SK-N-SH treated with all-trans-retinoic acid at 6 μM for 48 hours (cell line): ENCODE data around the gene STK17B.

Experiments used
- ATAC-seq: fragments of 200-7000 bp; cut with Tn5 transposase; 3 replicates; pipeline ENCODE4 v1.9.1; 2020; ENCODE audit warnings: mild to moderate bottlenecking, moderate library complexity
- ARNTL ChIP-seq: fragments of 450-650 bp; formaldehyde crosslinking; IDR thresholded peaks from 2 replicates; pipeline ENCODE4 v1.5.0; 2020; ENCODE audit warnings: low read depth, mild to moderate bottlenecking, moderate library complexity, borderline replicate concordance
- CREB5 ChIP-seq: fragments of 250-450 bp; sonication (Bioruptor Pico); IDR thresholded peaks from 2 replicates; pipeline ENCODE4 v1.5.1; 2020; ENCODE audit warnings: low read depth, mild to moderate bottlenecking, moderate library complexity
- CSDC2 ChIP-seq: fragments of 250-450 bp; sonication (Bioruptor Pico); IDR thresholded peaks from 2 replicates; pipeline ENCODE4 v1.5.0; 2020; ENCODE audit warnings: mild to moderate bottlenecking, moderate library complexity
- GLIS3 ChIP-seq: fragments of 250-450 bp; sonication (Bioruptor Pico); IDR thresholded peaks from 2 replicates; pipeline ENCODE4 v1.5.0; 2020; ENCODE audit warnings: mild to moderate bottlenecking, moderate library complexity
- ISL1 ChIP-seq: fragments of 250-450 bp; sonication (Bioruptor Pico); IDR thresholded peaks from 2 replicates; pipeline ENCODE4 v2.1.2; 2022; ENCODE audit warnings: mild to moderate bottlenecking, moderate library complexity
- POU6F1 ChIP-seq: fragments of 250-450 bp; sonication (Bioruptor Pico); IDR thresholded peaks from 2 replicates; pipeline ENCODE4 v1.8.0; 2021; ENCODE audit warnings: low read depth, mild to moderate bottlenecking, moderate library complexity, borderline replicate concordance
- RARB ChIP-seq: fragments of 250-450 bp; sonication (Bioruptor Pico); IDR thresholded peaks from 2 replicates; pipeline ENCODE4 v1.8.0; 2021; ENCODE audit warnings: mild to moderate bottlenecking, moderate library complexity
- SNAI2 ChIP-seq: fragments of 250-450 bp; sonication (Bioruptor Pico); IDR thresholded peaks from 2 replicates; pipeline ENCODE4 v1.5.0; 2020; ENCODE audit warnings: mild to moderate bottlenecking, moderate library complexity
- TCF4 ChIP-seq: fragments of 250-450 bp; sonication (Bioruptor Pico); IDR thresholded peaks from 2 replicates; pipeline ENCODE4 v1.8.0; 2021; ENCODE audit warnings: mild to moderate bottlenecking, moderate library complexity, borderline replicate concordance
- TOX ChIP-seq: fragments of 250-450 bp; sonication (Bioruptor Pico); IDR thresholded peaks from 2 replicates; pipeline ENCODE4 v1.8.0; 2021; ENCODE audit warnings: mild to moderate bottlenecking, moderate library complexity, borderline replicate concordance
- ZFP3 ChIP-seq: fragments of 250-450 bp; sonication (Bioruptor Pico); IDR thresholded peaks from 2 replicates; pipeline ENCODE4 v1.5.0; 2020; ENCODE audit warnings: mild to moderate bottlenecking, moderate library complexity
- ZFP30 ChIP-seq: fragments of 450-650 bp; formaldehyde crosslinking; IDR thresholded peaks from 2 replicates; pipeline ENCODE4 v1.5.0; 2022; ENCODE audit warnings: mild to moderate bottlenecking, moderate library complexity
- ZNF70 ChIP-seq: fragments of 450-650 bp; formaldehyde crosslinking; IDR thresholded peaks from 2 replicates; pipeline ENCODE4 v1.5.0; 2020; ENCODE audit warnings: mild to moderate bottlenecking, moderate library complexity
- ZNF8 ChIP-seq: fragments of 450-650 bp; formaldehyde crosslinking; IDR thresholded peaks from 2 replicates; pipeline ENCODE4 v1.5.0; 2020; ENCODE audit warnings: mild to moderate bottlenecking, moderate library complexity
- TF ChIP-seq, protein P1 (sequence below): fragments of 250-450 bp; sonication (Bioruptor Pico); IDR thresholded peaks from 2 replicates; pipeline ENCODE4 v1.8.0; 2020; ENCODE audit warnings: mild to moderate bottlenecking, moderate library complexity, borderline replicate concordance
- TF ChIP-seq, protein P2 (sequence below): fragments of 250-450 bp; sonication (Bioruptor Pico); IDR thresholded peaks from 2 replicates; pipeline ENCODE4 v1.5.0; 2020; ENCODE audit warnings: mild to moderate bottlenecking, moderate library complexity

The STK17B gene

DNA sequence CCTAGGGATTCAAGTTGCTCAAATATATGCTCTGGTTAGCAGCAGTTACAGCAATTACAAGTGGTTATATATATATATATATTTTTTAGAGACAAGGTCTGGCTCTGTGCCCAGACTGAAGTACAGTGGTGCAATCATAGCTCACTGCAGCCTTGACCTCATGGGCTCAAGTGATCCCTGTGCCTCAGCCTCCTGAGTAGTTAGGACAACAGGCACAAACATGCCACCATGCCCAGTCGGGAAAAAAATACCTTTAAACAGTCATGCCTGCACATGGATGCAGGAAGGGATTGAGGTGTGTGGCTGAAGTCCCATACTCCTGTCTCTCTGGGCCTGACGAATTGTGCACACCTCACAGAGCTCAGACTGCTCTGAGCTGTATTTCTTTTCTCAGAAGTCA lies 83.2 kb downstream of the STK17B start:
- TF ChIP-seq ZFP30 (no peak), GLIS3 (CRISPR knock-in tag) (no peak), POU6F1 (CRISPR knock-in tag) (no peak), CSDC2 (CRISPR knock-in tag) (no peak), ZNF70 (CRISPR knock-in tag) (no peak), ARNTL (CRISPR knock-in tag) (no peak), TOX (CRISPR knock-in tag) (no peak), ZNF8 (CRISPR knock-in tag) (no peak), CREB5 (no peak), SNAI2 (CRISPR knock-in tag) (no peak), TCF4 (CRISPR knock-in tag) (no peak)
- TF ChIP-seq, protein P1, sequence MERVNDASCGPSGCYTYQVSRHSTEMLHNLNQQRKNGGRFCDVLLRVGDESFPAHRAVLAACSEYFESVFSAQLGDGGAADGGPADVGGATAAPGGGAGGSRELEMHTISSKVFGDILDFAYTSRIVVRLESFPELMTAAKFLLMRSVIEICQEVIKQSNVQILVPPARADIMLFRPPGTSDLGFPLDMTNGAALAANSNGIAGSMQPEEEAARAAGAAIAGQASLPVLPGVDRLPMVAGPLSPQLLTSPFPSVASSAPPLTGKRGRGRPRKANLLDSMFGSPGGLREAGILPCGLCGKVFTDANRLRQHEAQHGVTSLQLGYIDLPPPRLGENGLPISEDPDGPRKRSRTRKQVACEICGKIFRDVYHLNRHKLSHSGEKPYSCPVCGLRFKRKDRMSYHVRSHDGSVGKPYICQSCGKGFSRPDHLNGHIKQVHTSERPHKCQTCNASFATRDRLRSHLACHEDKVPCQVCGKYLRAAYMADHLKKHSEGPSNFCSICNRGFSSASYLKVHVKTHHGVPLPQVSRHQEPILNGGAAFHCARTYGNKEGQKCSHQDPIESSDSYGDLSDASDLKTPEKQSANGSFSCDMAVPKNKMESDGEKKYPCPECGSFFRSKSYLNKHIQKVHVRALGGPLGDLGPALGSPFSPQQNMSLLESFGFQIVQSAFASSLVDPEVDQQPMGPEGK: no peak
- TF ChIP-seq, protein P2, sequence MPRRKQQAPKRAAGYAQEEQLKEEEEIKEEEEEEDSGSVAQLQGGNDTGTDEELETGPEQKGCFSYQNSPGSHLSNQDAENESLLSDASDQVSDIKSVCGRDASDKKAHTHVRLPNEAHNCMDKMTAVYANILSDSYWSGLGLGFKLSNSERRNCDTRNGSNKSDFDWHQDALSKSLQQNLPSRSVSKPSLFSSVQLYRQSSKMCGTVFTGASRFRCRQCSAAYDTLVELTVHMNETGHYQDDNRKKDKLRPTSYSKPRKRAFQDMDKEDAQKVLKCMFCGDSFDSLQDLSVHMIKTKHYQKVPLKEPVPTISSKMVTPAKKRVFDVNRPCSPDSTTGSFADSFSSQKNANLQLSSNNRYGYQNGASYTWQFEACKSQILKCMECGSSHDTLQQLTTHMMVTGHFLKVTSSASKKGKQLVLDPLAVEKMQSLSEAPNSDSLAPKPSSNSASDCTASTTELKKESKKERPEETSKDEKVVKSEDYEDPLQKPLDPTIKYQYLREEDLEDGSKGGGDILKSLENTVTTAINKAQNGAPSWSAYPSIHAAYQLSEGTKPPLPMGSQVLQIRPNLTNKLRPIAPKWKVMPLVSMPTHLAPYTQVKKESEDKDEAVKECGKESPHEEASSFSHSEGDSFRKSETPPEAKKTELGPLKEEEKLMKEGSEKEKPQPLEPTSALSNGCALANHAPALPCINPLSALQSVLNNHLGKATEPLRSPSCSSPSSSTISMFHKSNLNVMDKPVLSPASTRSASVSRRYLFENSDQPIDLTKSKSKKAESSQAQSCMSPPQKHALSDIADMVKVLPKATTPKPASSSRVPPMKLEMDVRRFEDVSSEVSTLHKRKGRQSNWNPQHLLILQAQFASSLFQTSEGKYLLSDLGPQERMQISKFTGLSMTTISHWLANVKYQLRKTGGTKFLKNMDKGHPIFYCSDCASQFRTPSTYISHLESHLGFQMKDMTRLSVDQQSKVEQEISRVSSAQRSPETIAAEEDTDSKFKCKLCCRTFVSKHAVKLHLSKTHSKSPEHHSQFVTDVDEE: no peak
- no peak for ATAC-seq

DNA sequence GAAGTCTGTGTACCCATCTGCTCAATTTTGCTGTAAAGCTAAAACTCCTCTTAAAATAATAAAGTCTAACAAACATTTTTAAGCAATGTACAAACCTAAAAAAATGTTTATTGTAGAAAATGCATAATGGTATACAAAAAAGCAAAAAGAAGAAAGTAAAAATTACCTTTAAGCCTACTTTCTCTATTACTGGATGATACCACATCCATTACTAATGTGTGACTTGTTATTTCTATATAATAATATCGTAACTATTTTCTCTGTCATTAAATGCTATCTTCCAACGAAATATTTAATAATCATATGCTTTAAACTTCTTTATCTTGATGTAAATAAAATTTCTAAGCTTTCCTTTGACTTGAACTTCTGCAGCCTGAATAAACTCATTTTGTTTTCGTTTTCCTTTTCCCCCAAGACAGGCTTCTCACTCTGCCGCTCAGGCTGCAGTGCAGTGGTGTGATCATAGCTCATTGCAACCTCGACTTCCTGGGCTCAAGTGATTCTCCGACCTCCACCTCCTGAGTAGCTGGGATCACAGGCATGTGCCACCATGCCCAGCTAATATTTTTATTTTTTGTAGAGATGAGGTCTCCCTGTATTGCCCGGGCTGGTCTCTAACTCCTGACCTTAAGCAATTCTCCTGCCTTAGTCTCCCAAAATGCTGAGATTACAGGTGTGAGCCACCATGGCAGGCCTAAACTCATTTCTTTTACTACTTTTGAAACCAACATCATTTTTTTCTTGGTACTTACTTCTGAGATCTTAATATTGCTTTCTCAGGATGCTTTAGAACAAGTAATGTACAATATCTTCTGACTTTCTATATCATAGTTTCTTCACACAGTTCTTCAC lies 84.6 kb downstream of the STK17B start:
- TF ChIP-seq SNAI2 (CRISPR knock-in tag) (no peak), RARB (CRISPR knock-in tag) (no peak)
- TF ChIP-seq, all 23 proteins: peak for 0
- no peak for ATAC-seq

GRCh38 chr2:196083601-196084000 lies 87.8 kb downstream of the STK17B start:
- no peak for ATAC-seq
- no peak for TF ChIP-seq POU6F1 (CRISPR knock-in tag)
- TF ChIP-seq ZFP3 (CRISPR knock-in tag): no peak
- TF ChIP-seq CREB5: no peak
- no peak for TF ChIP-seq ZNF70 (CRISPR knock-in tag)
- TF ChIP-seq, protein P1: no peak
- no peak for TF ChIP-seq ISL1 (CRISPR knock-in tag)
- TF ChIP-seq, all 23 proteins: peak for 0
